ENCODE data around the gene MYBPHL. TPM values are rescaled to one million over a fixed set of nuclear protein-coding genes. Genes with fewer than 3 reads are reported as not detected.

Gene MYBPHL
- total RNA-seq, 1 donor from 2014 or later: 0.35 TPM

- intact Hi-C loops (cut with micrococcal nuclease): no loop called here
- no peak for DNase-seq
- peak; percentile 4 for ATAC-seq
Observed at GRCh38 chr1:109283748-109284600, 22.8 kb downstream of the MYBPHL start.

DNA sequence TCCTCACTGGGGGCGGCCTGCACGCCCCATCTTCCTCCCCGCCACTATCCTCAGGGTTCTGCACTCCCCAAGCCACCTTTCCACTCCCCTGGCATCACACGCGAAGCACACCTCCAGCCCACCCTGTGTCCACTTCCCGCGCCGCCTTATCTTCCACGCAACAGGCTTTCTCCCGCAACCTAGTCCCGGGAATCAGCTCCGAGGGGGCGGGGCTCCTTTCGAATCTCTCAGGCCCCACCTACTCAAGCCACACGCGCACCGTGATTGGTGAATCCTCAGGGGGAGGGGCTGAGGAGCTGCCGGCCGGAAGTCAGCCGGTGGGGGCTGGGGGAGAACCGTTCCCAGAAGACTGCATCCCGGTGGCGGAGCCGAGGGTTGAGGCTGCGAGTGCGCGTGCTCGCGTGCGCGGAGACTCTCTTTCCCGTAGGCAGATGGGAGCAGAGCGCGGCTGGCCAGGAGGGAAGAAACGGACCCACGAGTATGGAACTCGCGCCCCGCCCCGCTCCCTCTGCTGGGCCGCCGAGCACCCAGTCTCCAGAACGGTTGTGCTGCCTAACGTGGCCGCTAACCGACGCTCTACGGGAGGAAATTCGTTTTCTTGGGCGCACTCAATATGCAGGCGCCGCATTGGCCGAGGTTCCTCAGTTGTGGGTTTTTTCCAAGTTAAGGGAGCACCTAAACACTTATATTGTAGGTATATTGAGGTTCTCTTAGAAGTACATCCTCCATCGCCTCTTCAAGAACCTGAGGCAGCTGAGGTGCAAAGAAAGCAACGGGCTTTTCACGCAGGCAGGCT is 23.7 kb downstream of the MYBPHL start, which contains the start of gene PSRC1:
TSS of gene PSRC1 (minus strand) at position 194 of the 796 bp plus-strand sequence.
- ATAC-seq (peak; percentile 100), DNase-seq (peak; percentile 97)
- intact Hi-C loops (cut with micrococcal nuclease): no loop called here

GRCh38 chr1:109282497-109282951 is 24.3 kb downstream of the MYBPHL start:
- ATAC-seq: no peak
- intact Hi-C loops (cut with micrococcal nuclease): no loop called here
- no peak for DNase-seq

GRCh38 chr1:109281680-109282496 is 24.9 kb downstream of the MYBPHL start:
- ATAC-seq (no peak), DNase-seq (peak; percentile 33)
- intact Hi-C loops (cut with micrococcal nuclease): no loop called here

DNA sequence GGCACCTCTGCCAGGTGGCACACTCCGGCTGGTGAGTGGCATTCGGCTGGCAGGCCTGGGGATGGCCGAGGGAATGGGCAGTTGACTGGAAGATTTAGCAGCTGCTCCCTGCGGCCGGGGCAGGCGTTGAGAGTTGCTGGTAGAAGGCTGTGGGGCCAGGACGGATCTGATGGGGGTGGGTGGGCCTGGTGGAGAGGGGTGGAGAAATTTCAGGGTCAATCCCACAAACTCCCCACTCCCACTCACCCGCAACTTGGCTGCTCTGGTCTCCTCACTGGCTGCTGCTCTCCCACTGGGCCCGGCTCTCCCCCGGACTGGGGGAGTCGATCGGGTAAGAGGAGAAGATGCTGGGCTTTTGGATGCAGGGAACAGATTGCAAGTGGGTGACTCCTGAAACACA is 25.9 kb downstream of the MYBPHL start:
- intact Hi-C loops (cut with micrococcal nuclease): no loop called here
- ATAC-seq: no peak

GRCh38 chr1:109279615-109280278 is 27.1 kb downstream of the MYBPHL start:
- intact Hi-C loops (cut with micrococcal nuclease): no loop called here
- DNase-seq: no peak

More for the DNA sequence above, 25.9 kb downstream of the MYBPHL start:
- DNase-seq: peak; percentile 16

GRCh38 chr1:109277434-109278204 is 29.2 kb downstream of the MYBPHL start:
- peak; percentile 81 for ATAC-seq
- intact Hi-C loops (cut with micrococcal nuclease): loop anchor here (1.0 kb wide), 1 partner anchor 122 kb away; no protein-coding TSS in a partner anchor
- peak; percentile 87 for DNase-seq

More at GRCh38 chr1:109279615-109280278, 27.1 kb downstream of the MYBPHL start:
- ATAC-seq: no peak

DNA sequence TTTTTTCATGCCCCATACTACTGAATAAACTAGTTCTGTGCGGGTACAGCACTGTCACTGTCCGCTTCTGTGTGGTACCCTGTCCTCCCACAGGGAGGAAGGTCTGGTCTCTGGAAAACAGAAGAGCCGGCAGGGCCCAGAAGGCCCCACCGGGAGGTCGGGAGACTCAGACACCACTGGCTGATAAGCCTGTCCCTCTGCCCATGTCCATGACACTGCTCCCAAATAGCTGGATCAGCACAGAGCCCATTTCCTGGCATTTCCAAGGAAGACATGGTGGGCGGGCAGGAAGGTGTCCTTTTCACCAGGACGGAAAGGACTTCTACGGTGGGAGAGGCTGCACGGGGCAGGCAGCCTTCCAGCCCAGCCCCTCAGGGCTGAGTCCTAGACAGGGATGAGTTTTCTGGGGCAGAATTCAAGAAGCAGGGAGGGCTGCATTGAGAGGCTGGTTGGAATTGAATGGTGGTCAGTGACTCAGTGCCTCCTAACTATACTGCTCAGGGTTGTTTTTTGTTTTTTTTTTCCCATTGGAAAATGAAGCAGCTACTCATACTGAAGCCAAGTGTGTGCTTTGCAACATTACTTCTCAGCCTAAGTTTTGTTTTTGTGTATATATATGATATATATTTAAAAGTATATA is 31.0 kb downstream of the MYBPHL start:
- intact Hi-C loops (cut with micrococcal nuclease): no loop called here
- ATAC-seq (no peak), DNase-seq (no peak)

DNA sequence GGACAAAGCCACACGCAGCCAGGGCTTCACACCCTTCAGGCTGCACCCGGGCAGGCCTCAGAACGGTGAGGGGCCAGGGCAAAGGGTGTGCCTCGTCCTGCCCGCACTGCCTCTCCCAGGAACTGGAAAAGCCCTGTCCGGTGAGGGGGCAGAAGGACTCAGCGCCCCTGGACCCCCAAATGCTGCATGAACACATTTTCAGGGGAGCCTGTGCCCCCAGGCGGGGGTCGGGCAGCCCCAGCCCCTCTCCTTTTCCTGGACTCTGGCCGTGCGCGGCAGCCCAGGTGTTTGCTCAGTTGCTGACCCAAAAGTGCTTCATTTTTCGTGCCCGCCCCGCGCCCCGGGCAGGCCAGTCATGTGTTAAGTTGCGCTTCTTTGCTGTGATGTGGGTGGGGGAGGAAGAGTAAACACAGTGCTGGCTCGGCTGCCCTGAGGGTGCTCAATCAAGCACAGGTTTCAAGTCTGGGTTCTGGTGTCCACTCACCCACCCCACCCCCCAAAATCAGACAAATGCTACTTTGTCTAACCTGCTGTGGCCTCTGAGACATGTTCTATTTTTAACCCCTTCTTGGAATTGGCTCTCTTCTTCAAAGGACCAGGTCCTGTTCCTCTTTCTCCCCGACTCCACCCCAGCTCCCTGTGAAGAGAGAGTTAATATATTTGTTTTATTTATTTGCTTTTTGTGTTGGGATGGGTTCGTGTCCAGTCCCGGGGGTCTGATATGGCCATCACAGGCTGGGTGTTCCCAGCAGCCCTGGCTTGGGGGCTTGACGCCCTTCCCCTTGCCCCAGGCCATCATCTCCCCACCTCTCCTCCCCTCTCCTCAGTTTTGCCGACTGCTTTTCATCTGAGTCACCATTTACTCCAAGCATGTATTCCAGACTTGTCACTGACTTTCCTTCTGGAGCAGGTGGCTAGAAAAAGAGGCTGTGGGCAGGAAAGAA is 32.0 kb downstream of the MYBPHL start:
- peak; percentile 44 for DNase-seq
- ATAC-seq: peak; percentile 31
- intact Hi-C loops (cut with micrococcal nuclease): no loop called here

DNA sequence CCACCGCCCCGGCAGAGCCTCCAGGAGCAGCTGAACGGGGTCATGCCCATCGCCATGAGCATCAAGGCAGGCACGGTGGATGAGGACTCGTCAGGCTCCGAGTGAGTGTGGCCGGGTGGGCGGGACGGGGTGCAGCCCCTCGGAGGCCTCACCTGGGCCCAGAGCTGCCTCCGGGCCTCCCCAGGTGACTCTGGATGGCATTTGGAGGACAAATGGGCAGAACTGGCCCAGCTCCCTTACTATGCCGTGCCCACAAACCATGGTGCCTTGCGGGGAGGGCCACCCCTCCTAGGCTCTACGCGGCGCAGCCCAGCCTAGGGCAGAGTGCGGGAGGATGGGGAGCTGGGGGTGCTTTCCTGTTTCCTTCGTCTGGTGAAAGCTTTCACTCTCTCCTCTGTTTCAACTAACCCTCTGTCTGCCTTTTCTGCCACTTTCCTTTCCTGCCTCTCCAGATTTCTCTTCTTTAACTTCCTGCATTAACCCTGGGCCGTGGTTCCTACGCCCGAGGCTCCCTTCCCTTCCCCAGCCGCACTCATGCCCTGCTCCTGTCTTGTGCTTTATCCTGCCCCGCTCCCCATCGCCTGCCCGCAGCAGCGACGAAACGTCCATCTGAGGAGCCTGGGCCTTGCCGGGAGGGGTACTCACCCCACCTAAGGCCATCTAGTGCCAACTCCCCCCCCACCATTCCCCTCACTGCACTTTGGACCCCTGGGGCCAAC is 33.1 kb downstream of the MYBPHL start:
- ATAC-seq (no peak), DNase-seq (peak; percentile 26)
- intact Hi-C loops (cut with micrococcal nuclease): no loop called here

- peak; percentile 29 for DNase-seq
- ATAC-seq: no peak
- intact Hi-C loops (cut with micrococcal nuclease): no loop called here
Observed at GRCh38 chr1:109272831-109273547, 33.8 kb downstream of the MYBPHL start.

GRCh38 chr1:109272021-109272799 is 34.6 kb downstream of the MYBPHL start:
- intact Hi-C loops (cut with micrococcal nuclease): no loop called here
- DNase-seq (peak; percentile 46), ATAC-seq (no peak)

DNA sequence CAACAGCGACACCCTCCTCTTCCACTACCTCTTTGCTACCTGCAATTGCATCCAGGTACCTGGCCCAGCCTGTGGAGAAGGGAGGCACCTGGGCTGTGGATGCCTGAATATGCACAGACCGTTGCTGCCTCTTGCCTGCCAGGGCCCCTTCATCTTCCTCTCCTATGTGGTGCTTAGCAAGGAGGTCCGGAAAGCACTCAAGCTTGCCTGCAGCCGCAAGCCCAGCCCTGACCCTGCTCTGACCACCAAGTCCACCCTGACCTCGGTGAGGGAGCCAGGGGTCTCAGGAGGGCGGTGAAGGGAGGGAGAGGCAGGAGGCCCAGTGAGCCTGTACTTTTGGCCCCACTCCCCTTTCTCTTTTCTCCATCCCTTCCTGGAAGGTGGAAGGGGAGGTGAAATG is 35.4 kb downstream of the MYBPHL start:
- no peak for ATAC-seq
- intact Hi-C loops (cut with micrococcal nuclease): no loop called here

GRCh38 chr1:109270623-109271317 is 36.0 kb downstream of the MYBPHL start:
- intact Hi-C loops (cut with micrococcal nuclease): no loop called here
- DNase-seq: peak; percentile 27
- no peak for ATAC-seq

More for the DNA sequence above, 35.4 kb downstream of the MYBPHL start:
- DNase-seq: no peak
